Lower leg skin (tissue), 4 donors: ENCODE results near the gene ATRN. TPM values are rescaled to one million over a fixed set of nuclear protein-coding genes. Genes with fewer than 3 reads are reported as not detected.

Source experiments
- DNase-seq, 2 donors: peaks; one replicate each; pipeline ENCODE4 v3.0.0-alpha.2; 2019; ENCODE audit warnings: low spot score in 2 of 2
- H3K4me3 ChIP-seq: fragments of 200-600 bp; sonication (generic); 2 replicates; pipeline ENCODE4 v1.5.1; 2017; ENCODE audit warnings: mild to moderate bottlenecking, low read depth; ENCODE audit not compliant: poor library complexity, severe bottlenecking
- POLR2A ChIP-seq, 2 donors: fragments of 450-650 bp; IDR thresholded peaks; one replicate each; pipeline ENCODE4 v1.6.1; 2016 to 2017; ENCODE audit warnings: antibody characterized with exemption in 2 of 2, mild to moderate bottlenecking in 1 of 2, moderate library complexity in 1 of 2
- WGBS, 2 donors: methylation state at CpG; one replicate each; pipeline ENCODE4 v1.1.5; 2018; 5-methylcytosine and 5-hydroxymethylcytosine counted together
- intact Hi-C: fragments of 100-400 bp; cut with DNase I; formaldehyde crosslinking; loops from one replicate; pipeline ENCODE4 v1.15.0; 2023; ENCODE audit warnings: low total_unique reads
- total RNA-seq, 4 donors: library from RNA; depleted of rRNA; stranded (reverse); fragments of >200 nt; gene quantifications; one replicate each; pipeline ENCODE4 v1.1.0, GENCODE V29; 2016
- TF ChIP-seq, protein P1 (sequence below), 3 donors: fragments of 450-650 bp; IDR thresholded peaks; one replicate each; pipeline ENCODE4 v1.5.1; 2016; ENCODE audit warnings: antibody characterized with exemption in 3 of 3, mild to moderate bottlenecking in 3 of 3, moderate library complexity in 2 of 3

ATRN gene
- total RNA-seq, 4 donors from 2014 or later, result 18.2 to 34.6 (median 28.4) TPM

GRCh38 chr20:3479025-3479424 is 8.2 kb downstream of the ATRN start:
- 94 to 95% methylated on average over 2 of the region's 2 CpGs for WGBS, 2 donors

GRCh38 chr20:3479759-3480615 is 9.2 kb downstream of the ATRN start:
- H3K4me3 ChIP-seq, result no peak overlapping the region
- intact Hi-C loops, result no loop called here
- 82 to 90% methylated on average over 11 of the region's 11 CpGs for WGBS, 2 donors
- TF ChIP-seq POLR2A (IDR thresholded peaks at IDR 0.05), result no peak
- TF ChIP-seq, protein P1, sequence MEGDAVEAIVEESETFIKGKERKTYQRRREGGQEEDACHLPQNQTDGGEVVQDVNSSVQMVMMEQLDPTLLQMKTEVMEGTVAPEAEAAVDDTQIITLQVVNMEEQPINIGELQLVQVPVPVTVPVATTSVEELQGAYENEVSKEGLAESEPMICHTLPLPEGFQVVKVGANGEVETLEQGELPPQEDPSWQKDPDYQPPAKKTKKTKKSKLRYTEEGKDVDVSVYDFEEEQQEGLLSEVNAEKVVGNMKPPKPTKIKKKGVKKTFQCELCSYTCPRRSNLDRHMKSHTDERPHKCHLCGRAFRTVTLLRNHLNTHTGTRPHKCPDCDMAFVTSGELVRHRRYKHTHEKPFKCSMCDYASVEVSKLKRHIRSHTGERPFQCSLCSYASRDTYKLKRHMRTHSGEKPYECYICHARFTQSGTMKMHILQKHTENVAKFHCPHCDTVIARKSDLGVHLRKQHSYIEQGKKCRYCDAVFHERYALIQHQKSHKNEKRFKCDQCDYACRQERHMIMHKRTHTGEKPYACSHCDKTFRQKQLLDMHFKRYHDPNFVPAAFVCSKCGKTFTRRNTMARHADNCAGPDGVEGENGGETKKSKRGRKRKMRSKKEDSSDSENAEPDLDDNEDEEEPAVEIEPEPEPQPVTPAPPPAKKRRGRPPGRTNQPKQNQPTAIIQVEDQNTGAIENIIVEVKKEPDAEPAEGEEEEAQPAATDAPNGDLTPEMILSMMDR (IDR thresholded peaks at IDR 0.05), result no peak
- no peak for DNase-seq

More at GRCh38 chr20:3479025-3479424, 8.2 kb downstream of the ATRN start:
- DNase-seq, result no peak
- intact Hi-C loops, result no loop called here
- H3K4me3 ChIP-seq, result no peak overlapping the region
- no peak for TF ChIP-seq POLR2A (IDR thresholded peaks at IDR 0.05)
- TF ChIP-seq, protein P1 (IDR thresholded peaks at IDR 0.05), result no peak

DNA sequence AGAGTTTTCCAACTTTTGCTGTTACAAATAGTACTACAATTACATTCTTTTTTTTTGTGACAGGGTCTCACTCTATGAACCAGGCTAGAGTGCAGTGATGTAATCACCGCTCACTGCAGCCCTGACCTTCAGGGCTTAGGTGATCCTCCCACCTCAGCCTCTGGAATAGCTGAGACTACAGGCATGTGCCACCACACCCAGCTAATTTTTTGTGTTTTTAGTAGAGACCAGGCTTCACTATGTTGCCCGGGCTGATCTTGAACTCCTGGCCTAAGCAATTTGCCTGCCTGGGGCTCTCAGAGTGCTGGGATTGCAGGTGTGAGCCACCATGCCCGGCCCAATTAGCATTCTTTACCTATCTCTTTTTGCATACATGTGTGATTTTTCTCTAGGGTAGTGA is 12.5 kb downstream of the ATRN start:
- TF ChIP-seq, protein P1 (IDR thresholded peaks at IDR 0.05), result no peak
- no peak for TF ChIP-seq POLR2A (IDR thresholded peaks at IDR 0.05)
- DNase-seq, result no peak
- H3K4me3 ChIP-seq, result no peak overlapping the region
- 72 to 81% methylated on average over 3 of the region's 3 CpGs for WGBS, 2 donors
- intact Hi-C loops, result no loop called here

GRCh38 chr20:3483784-3484183 is 13.0 kb downstream of the ATRN start:
- DNase-seq, result no peak
- intact Hi-C loops, result no loop called here
- TF ChIP-seq, protein P1 (IDR thresholded peaks at IDR 0.05), result no peak
- WGBS, 2 donors, result 41 to 46% methylated on average over 1 of the region's 1 CpG
- H3K4me3 ChIP-seq, result no peak overlapping the region

DNA sequence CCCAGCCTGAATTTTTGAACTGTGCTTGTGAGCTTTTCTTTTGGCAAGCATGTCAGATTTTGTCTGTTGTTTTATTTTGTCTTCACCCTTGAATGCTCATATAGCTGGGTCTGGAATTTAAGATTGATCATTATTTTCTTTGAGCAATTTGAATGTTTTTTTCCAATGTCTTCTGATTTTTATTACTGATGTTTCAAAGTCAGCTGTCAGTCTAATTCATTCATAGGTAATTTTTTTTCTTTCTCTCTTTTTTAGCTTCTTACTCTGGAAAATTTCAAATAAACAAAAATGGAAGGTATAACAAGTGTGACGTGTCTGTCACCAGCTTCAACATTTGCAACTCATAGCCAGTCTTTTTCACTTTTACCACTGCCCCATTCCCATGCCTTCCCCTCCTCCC is 15.1 kb downstream of the ATRN start:
- DNase-seq, result no peak
- no peak for TF ChIP-seq POLR2A (IDR thresholded peaks at IDR 0.05)
- TF ChIP-seq, protein P1 (IDR thresholded peaks at IDR 0.05), result no peak
- H3K4me3 ChIP-seq, result no peak overlapping the region
- intact Hi-C loops, result no loop called here
- WGBS, 2 donors, result 97 to 98% methylated on average over 1 of the region's 1 CpG
